T-helper 22 cell (primary cell): ENCODE data around the gene LRRC72.
"Not testable (repeated sequence)": the region's sequence is repeated elsewhere in the genome, so short reads cannot be mapped to it uniquely, and the experiment has no call there.

ENCODE experiments used
- DNase-seq: peaks from one replicate; pipeline ENCODE4 v3.0.0-alpha.2; 2020; ENCODE audit warnings: low read depth

Gene LRRC72

DNA sequence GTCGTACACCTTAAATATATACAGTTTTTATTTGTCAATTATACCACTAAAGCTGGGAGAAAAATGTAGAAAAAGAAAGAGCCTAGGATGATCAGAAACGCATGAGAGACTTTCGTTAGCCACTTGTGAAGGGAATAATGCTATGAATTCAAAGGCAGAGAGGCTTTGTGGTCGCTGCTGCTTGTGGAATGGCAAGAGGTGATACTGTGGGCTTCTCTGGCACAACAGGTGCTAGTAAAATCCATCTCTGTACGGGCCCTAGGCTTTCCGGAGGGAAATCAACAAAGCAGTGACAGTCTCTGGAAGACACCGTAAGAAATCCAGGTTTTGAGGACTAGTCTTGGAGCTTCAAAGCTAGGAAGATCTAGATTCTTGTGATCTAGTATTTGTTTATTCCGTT is 52.6 kb downstream of the LRRC72 start:
- DNase-seq = no peak

DNA sequence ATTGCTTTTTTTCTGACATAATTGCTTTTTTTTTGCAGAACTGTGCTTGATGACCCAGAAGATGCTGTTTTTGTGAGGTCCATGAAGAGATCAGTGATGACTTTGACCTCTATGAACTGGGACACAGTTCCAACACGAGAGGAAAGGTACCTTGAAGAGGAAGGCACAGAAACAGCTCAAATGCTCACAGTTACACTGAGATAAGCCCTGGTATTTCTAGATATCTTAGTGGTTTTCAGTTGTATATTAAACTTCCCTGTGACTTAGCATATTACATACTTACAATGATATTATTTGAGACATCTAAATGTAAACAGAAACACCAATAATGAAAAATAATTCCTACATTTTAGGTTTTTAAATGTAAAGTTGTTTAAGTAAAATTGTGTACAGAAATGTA is 54.7 kb downstream of the LRRC72 start:
- no peak for DNase-seq

DNA sequence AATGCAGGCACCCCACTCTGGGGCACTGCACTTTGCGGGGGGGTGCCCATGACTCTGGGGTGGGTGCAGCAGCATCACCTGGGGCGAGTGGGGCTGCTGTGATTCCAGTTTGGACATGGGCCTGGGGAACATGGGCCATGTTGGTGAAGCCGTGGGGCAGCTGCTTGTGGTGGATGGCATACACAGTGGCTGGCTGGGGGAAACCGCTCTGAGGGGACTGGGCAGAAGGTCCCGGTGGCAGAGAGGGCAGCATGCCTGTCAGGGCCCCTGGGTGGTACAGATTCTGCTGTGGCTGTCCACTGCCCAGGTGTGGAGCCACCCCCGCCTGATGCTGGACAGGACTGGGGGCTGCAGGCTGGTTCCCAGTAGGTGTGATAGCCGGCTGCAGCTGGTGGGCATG is 57.2 kb downstream of the LRRC72 start:
- DNase-seq = no peak

DNA sequence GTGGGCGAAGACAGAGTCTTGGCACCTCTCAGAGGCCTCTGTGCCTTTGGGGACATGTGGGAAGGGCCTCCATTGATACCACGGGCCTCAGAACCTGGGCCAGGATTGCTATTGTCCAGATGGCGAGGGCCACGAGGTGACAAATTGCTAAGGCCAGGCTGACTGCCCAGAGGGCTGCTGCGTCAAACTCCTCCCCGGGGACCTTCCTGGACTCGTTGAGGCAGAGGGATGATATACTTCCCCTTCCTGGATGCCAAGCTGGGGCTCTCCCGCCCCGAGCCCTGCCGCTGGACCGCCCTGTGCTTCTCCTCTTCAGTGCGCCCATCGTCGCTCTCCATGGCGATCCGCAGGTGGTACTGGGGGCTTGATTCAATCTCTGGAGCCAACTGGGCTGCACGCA is 58.9 kb downstream of the LRRC72 start:
- DNase-seq = no peak

DNA sequence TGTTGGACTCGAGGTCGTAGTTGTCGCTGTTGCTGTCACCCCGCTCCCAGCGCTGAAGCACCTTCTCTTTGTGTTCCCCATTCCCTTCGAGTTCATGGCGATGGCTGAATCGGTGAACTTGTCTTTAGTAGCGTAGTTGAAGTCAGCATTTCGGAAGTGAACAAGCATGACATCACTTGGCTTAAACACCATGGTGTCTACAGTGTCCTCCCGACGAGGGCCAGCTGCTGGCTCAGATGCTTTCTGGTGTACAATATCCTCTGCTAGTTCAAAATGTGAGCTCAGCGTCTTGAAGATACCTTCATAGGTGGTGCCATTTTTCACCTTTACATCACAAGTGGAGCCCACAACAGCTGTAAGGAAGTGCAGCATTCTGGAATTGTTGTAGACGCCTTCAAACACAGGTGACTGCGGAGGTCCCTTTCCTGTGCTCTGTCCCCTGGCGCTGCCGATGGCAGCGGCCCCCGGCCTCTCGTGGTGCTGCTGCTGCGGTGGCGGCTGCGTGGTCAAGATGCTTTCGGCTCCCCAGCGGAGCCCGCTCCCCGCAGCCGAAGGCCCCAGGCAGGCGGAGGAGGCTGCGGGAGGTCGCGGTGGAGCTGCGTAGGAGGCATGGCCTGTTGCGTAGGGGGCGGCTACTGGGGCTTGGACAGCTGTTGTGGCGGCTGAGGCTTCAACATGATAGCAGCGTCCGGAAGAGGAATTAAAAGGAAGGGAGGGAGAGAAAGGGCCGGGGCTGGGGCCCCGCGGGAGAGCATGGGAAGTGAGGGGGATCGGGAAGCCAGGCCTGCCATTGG is 59.7 kb downstream of the LRRC72 start:
- DNase-seq = no peak

DNA sequence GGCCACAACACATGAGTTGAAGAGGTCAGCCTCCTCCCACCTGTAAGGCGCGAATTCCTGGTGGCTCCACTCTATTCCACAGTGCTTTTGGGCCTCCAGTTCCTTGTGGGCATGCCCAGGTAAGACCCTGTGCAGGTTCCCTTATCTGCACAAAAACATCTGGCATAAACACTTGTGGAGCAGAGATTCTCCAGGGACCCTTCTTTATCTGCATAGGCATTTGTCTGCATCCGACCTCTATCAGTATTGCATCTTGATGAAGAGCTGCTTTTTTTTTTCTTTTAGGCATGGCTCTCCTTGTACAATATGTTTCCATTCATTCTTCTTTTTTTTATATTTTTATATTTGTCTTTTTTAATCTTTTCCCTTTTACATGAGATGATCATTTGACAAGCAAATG is 60.5 kb downstream of the LRRC72 start:
- no peak for DNase-seq

DNA sequence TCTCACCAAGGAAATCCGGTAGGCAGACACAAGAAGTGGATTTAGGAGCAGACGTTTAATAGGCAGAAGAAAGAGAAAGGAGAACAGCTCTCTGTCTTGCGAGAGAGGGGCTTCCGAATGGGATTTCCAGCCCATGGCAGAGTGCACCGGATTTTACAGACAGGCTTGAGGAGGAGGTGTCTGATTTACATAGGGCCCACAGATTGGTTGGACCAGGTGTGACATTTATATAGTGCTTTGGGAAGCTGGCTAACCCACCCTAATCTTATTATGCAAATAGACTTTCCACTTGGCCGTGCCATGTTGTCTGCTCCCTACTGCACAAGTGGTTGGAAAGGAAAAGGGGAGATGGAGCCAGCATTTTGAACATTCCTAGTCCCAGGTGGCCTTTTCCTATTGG is 61.2 kb downstream of the LRRC72 start:
- DNase-seq = no peak

DNA sequence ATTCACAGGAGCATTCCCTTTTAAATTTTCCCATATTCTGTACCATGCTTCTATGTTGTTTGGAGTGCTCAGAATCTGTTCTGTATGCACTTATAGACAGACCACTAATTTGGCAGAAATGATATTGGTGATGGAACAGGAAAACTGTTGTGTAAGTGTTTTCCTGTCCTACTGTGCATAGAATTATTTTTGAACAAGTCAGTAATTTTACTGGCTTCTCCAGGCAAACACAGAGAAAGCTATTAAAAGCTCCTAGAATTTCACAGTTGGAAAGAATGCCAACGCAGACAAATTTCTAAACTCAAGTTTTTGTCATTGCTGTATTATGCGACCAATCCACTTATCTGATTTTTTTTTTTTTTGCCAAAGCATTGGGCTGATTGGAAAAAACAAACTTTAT is 63.3 kb downstream of the LRRC72 start:
- DNase-seq = no peak

DNA sequence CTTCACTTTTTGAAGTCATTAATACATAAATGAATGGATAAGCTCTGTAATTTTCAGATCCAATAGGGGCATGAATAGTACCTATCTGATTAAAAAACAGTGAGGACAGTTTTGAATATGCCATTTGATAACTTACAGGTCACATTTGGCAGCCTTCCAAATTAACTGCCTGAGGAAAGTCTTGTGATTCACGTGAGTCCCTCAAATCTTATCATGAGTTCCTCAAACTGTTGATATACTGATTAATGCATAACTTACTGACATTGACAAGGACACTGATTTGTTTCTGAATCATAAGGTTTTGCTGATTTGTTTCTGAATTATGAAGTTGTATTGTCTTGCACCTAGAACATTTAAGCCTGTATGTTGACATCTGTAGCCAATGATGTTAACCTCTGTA is 63.8 kb downstream of the LRRC72 start:
- DNase-seq = no peak

DNA sequence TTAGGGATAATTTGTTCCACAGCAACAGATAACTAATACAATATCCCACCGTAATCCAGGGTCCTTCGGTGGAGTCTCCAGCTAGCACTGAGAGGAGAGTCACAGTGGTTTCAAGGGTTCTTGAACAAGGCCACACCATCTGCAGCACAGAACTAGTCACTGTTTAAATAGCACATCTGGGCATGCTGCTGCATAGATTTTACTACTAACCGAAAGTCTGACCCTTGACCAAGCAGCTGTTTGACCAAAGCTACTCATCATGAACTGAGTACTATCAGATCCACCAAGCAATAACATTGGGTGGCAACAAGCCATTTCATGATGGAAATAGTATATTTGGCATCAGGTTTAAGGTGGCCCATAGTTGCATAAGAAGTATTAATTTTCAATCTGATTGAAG is 65.8 kb downstream of the LRRC72 start:
- DNase-seq = no peak

DNA sequence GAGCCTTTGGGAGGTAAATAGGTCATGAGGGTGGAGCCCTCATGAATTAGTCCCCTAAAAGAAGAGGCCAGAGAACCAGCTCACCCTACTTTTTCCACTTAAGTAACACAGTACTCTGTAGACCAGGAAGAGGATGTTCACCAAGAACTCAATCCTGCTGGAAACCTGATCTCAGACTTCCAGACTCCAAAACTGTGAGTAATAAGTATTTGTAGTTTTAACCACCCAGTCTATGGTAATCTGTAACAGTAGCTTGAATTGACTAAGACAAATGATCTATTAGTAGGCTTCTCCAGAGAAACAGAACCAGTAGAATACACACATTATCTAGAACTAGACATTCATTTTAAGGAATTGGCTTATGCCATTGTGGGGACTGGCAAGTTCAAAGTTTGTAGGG is 67.4 kb downstream of the LRRC72 start:
- no peak for DNase-seq

DNA sequence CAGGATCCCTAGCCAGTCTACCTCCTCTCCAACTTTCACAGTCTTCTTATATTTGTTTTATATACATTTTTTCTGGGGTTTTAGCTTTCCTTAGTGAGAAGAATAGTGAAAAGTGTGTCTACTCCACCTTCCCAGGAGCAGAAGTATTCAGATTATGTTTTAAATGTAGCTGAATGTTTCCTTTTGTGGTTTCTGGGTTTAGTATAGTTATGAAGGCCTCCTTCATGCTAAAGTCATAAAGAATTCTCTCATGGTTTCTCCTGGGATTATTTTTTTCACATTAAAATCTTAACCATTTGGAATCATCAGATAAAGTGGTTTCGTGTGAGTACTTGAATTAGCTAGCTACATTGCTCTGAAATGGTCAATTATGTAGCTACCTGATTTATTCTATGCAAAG is 68.1 kb downstream of the LRRC72 start:
- no peak for DNase-seq

DNA sequence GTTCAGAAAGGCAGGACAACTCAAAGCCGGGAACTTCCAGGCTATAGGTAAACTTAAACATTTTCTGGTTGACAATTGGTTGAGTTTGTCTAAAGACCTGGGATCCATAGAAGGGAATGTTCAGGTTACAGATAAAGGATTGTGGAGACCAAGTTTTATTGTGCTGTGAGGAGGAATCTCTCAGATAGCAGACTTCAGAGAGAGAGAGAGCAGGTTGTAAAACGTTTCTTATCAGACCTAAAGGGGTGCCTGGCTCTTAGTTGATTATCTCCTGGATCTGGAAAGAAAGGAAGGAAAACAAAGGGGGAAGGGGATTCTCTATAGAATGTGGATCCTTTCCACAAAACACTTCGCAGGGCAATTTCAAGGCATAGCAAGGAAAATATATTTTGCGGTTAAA is 69.0 kb downstream of the LRRC72 start:
- DNase-seq = not testable (repeated sequence)

DNA sequence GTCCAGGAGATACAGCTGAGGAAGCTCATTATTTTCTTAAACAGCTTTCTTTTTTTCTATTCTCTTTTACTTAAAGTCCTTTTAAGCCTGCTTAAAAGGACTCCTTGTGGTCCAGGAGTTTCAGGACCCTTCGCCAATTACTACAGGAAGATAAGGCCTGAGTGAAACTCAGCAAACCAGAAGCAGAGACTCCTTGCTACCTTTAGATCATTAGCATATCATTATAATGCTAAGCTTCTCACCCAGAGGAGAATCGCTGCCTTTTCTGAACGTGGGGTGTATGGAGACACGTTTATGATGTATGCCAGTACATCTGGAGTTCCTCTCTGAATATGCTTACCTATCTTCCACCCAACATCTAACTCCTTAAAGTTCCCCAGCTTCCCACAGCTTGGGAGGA is 71.4 kb downstream of the LRRC72 start:
- DNase-seq = no peak

DNA sequence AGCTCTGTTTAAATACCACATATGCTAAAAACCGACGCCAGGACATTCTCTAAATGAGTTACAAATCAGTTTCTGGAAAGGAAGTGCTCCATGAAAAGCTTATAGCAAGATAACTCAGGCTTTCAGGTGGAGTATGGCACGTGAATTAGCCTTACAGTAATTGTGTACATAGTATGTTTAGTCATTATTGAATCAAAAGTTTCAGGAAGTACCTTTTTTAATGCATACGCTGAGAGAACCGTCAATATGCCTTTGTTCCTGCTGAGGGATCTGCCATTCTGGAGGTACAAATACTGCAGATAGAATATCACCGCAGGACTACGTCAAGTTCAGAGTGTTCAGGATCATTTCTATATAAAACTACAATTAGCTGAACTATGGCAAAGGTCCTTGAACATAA is 73.2 kb downstream of the LRRC72 start:
- no peak for DNase-seq

DNA sequence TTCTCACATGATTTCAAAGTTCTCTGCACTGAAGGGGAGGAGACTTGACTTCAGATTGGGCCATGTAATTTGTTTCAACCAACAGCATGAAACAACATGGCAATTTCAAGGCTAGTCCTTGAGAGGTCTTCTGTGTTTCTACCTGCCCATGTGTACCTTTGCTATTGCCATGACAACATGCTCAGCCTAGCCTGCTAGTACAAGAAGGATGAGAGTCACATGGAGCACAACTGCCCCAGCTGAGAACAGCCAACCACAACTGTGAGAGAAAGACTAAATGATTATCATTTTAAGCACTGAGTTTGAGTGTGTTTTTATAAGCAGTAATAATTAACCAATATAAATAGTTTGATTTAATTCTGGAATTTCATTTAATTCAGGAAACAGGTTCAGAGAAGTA is 77.0 kb downstream of the LRRC72 start:
- no peak for DNase-seq

DNA sequence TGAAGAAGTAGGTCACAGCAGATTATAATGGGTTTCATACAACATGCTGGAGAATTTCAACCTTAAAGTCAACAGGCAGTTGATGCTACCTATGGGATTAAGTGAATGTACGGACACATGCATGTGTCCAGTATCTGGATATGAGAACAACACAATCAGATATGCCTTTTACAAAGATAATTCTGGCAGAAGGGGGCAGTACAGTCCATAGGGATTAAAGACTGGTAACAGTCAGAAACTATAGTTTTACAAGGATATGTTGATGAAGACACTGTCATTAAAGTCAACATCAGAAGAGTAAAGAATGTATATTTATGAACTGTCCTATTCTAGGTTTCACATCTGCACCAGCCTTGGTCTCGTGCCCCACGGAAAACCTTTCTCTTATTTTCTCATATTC is 77.4 kb downstream of the LRRC72 start:
- DNase-seq = no peak

DNA sequence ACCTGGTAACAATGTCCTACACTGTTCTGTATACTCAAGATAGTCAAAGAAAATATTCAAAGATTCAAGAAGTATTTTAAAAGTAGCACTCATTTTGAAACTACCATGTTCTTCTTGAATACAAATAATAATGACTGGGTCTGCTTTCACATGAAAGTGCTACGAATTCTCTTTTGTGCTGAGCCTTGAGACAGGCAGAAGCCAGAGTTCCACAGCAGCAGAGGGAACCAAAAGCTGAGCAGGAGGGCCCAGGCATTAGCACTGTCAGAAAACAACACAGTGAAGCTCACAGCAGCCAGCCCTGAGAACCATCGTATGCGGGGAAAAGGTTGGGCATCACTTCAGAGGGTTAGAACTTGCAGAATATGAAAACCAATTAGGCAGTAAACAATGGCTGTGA is 80.1 kb downstream of the LRRC72 start:
- no peak for DNase-seq

DNA sequence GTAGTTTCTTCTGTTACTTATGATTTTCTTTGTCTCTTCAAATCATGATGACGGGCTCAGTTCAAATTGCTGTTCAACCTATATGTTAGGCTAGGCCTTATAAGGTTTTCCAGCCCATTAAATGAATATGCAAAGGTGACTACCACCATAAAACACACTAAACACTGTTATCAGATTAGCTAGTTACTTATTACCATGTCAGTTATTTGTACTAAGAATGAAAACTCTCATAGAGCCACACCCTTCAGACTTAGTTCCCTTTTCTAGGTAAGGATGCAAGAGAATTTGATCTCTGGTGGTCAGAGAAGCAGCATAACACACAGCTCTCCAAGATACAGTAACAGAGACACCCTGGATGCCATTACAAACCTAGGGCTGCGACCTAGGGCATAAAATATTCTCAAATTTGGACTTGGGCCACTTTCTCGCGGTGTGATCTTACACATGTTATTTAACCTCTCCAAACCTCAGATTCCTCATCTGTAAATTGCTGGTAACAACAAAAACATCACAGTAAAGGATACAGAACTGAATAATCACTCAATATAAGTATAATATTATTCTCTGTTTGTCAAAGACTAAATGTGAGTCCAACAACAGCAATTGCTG is 83.3 kb downstream of the LRRC72 start:
- DNase-seq = no peak

DNA sequence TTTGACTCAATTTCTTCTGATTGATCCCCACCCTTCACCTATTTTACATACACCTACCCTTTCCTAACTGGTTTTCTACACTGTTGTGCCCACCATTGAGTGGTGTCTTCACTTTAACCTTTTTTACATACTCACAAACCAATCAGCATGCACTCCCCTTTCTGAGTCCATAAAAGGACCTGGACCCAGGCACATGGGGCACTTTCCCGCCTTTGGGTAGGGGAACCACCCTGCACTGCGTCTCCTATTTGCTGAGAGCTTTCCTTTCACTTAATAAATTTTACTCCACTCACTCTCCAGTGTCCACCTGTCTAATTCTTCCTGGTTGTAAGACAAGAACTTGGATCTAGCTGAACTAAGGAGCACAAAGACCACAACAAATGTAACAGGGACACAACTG is 85.1 kb downstream of the LRRC72 start:
- no peak for DNase-seq

DNA sequence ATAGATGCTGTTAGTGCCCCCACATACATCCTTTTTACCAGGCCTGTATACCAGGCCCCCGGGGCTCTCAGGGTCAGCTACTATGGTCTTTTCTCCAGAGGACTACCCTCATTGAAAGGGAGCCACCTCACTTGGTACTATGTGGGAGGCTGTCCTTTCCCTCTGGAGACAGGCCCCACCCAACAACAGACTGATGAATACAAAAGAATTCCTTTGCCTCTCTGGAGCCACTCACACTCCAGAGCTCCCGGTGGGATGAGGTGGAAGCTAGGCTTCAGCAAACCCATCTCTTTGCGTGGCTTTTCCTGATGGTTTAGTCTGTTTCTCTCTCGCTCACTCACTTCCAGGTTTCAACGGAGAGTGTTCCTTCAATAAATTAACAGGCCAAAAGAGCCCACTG is 88.6 kb downstream of the LRRC72 start:
- DNase-seq = no peak

DNA sequence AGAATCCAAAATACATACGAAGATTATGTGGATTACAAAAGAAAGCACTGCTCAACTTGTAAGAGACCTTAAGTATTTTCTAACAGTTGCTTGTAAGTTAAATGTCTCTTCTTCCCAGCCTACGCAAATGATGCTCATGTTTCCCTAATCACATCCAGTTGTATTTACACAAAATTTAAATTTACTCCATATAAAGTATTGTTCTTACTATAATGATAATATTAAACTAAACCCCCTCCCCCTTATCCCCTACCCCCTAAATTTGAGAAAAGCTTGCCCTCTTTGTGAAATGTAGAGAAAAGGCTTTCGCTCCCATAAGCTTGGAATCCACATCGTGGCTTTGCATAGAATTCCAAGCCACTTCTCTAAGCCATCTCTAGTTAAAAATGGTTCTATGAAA is 89.5 kb downstream of the LRRC72 start:
- DNase-seq = no peak

DNA sequence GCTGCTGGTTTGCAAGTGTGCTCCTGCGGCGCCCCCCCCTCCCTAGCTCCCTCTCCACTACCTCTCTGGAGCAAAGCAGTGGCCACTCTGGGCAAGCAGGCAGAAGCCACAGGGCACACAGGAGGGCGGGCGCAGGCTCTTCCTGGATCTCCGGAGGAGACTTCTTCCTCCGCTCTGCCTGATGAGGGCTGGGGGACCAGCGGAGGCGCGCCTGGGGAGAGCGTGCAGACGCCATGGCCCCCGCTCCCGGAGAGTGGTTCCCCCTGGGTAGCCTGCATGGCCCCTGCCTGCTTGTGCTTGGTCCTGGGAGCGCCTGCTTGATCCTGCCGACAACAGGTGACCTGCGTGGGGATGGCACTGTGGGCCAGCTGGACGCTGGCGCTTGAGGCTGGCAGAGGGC is 89.9 kb downstream of the LRRC72 start:
- DNase-seq = no peak

DNA sequence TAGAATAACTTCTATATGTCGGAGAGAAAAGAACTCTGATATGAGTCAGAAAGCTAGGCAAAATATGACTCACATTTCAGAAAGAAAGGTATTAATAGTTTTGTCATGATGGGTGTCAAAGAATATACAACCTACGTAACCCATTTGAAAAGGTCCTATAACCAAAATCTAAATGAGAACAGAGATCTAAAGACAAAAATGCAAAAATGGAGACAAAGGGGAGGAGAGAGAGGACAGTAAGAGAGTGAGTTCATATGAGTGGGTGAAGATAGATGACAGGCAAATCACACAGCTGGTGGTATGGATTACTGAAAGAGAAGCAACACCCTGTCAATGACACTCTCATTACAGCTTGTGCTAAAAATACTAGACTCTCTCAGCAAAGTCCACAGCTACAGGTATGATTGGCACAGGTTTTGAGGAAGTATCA is 93.4 kb downstream of the LRRC72 start:
- no peak for DNase-seq
